ENCODE data around the gene BMPR2.
A peak's percentile ranks its signal among the peaks of the same experiment; 100 is the strongest.
"Not testable (repeated sequence)": the region's sequence is repeated elsewhere in the genome, so short reads cannot be mapped to it uniquely, and the experiment has no call there.

BMPR2 gene

GRCh38 chr2:202555356-202555755 lies 179.2 kb downstream of the BMPR2 start:
- no peak overlapping the region for H3K4me3 ChIP-seq (ENCODE audit: low read depth, low read length)
- no peak for DNase-seq (ENCODE audit: low read depth)
- no peak for TF ChIP-seq CTCF (conservative IDR thresholded peaks at IDR 0.05; ENCODE audit: low read depth, low read length)

- DNase-seq (ENCODE audit: low read depth) = no peak
- no peak overlapping the region for H3K4me3 ChIP-seq (ENCODE audit: low read depth, low read length)
- no peak for TF ChIP-seq CTCF (conservative IDR thresholded peaks at IDR 0.05; ENCODE audit: low read depth, low read length)
Observed at GRCh38 chr2:202560200-202560599, 184.1 kb downstream of the BMPR2 start.

- no peak overlapping the region for H3K4me3 ChIP-seq (ENCODE audit: low read depth, low read length)
- DNase-seq (ENCODE audit: low read depth) = peak; percentile 48
- no peak for TF ChIP-seq CTCF (conservative IDR thresholded peaks at IDR 0.05; ENCODE audit: low read depth, low read length)
Observed at GRCh38 chr2:202564226-202564625, 188.1 kb downstream of the BMPR2 start.

- no peak for DNase-seq (ENCODE audit: low read depth)
- no peak for TF ChIP-seq CTCF (conservative IDR thresholded peaks at IDR 0.05; ENCODE audit: low read depth, low read length)
- H3K4me3 ChIP-seq (ENCODE audit: low read depth, low read length) = no peak overlapping the region
Observed at GRCh38 chr2:202566286-202566685, 190.2 kb downstream of the BMPR2 start.

- H3K4me3 ChIP-seq (ENCODE audit: low read depth, low read length) = no peak overlapping the region
- no peak for DNase-seq (ENCODE audit: low read depth)
- TF ChIP-seq CTCF (conservative IDR thresholded peaks at IDR 0.05; ENCODE audit: low read depth, low read length) = no peak
Observed at GRCh38 chr2:202574541-202574940, 198.4 kb downstream of the BMPR2 start.

- not testable (repeated sequence) for H3K4me3 ChIP-seq (ENCODE audit: low read depth, low read length); DNase-seq (ENCODE audit: low read depth)
Observed at GRCh38 chr2:202575194-202575593, 199.1 kb downstream of the BMPR2 start.

- H3K4me3 ChIP-seq (ENCODE audit: low read depth, low read length) = no peak overlapping the region
- no peak for TF ChIP-seq CTCF (conservative IDR thresholded peaks at IDR 0.05; ENCODE audit: low read depth, low read length)
- DNase-seq (ENCODE audit: low read depth) = no peak
Observed at GRCh38 chr2:202577250-202578183, 201.4 kb downstream of the BMPR2 start.

- H3K4me3 ChIP-seq (ENCODE audit: low read depth, low read length); DNase-seq (ENCODE audit: low read depth): not testable (repeated sequence)
Observed at GRCh38 chr2:202582846-202583245, 206.7 kb downstream of the BMPR2 start.
